WTC11 (cell line): ENCODE data around the gene CDCA7. TPM values are rescaled to one million over a fixed set of nuclear protein-coding genes. Genes with fewer than 3 reads are reported as not detected.

Source experiments
- ATAC-seq: fragments of 200-7000 bp; cut with Tn5 transposase; 2 replicates; pipeline ENCODE4 v1.10.0; 2021; ENCODE audit warnings: mild to moderate bottlenecking, moderate library complexity
- CTCF ChIA-PET: fragments of 300-600 bp; sonication (Branson Sonifier 250); formaldehyde crosslinking; loops from one replicate; lab custom pipeline; 2021; ENCODE audit warnings: antibody characterized with exemption; lab: Charles Lee
- POLR2A ChIA-PET: fragments of 350-600 bp; sonication (Branson Sonifier 250); formaldehyde crosslinking; loops from one replicate; lab custom pipeline; 2021; ENCODE audit warnings: antibody characterized with exemption; lab: Charles Lee
- DNase-seq: peaks from one replicate; pipeline ENCODE4 v3.0.0; 2021; ENCODE audit warnings: low spot score
- H3K27ac Mint-ChIP-seq: 2 replicates; pipeline ENCODE4 v1.8.0; 2021; ENCODE audit warnings: mixed read lengths
- H3K27me3 Mint-ChIP-seq: 2 replicates; pipeline ENCODE4 v1.8.0; 2021; ENCODE audit warnings: low read depth, mild to moderate bottlenecking, moderate library complexity, mixed read lengths
- H3K36me3 Mint-ChIP-seq: 2 replicates; pipeline ENCODE4 v1.8.0; 2021; ENCODE audit warnings: mixed read lengths
- H3K4me1 Mint-ChIP-seq: 2 replicates; pipeline ENCODE4 v1.8.0; 2022; ENCODE audit warnings: mixed read lengths
- H3K4me3 Mint-ChIP-seq: 2 replicates; pipeline ENCODE4 v1.8.0; 2021; ENCODE audit warnings: mild to moderate bottlenecking, moderate library complexity, mixed read lengths
- H3K9me3 Mint-ChIP-seq: 2 replicates; pipeline ENCODE4 v1.8.0; 2021; ENCODE audit warnings: mixed read lengths
- ATF3 ChIP-seq: sonication (generic); formaldehyde crosslinking; conservative IDR thresholded peaks from 2 replicates; pipeline ENCODE4 v1.8.1; 2022; ENCODE audit warnings: mild to moderate bottlenecking, missing genetic modification reagents
- CDX4 ChIP-seq: fragments of 250-450 bp; sonication (Bioruptor Pico); IDR thresholded peaks from 2 replicates; pipeline ENCODE4 v1.9.0; 2021; ENCODE audit warnings: moderate library complexity, mild to moderate bottlenecking, inconsistent platforms, borderline replicate concordance
- CREB1 ChIP-seq: sonication (generic); formaldehyde crosslinking; IDR thresholded peaks from 2 replicates; pipeline ENCODE4 v1.8.0; 2023; ENCODE audit warnings: mild to moderate bottlenecking, missing genetic modification reagents
- EMX1 ChIP-seq: fragments of 250-450 bp; sonication (Bioruptor Pico); IDR thresholded peaks from 2 replicates; pipeline ENCODE4 v1.8.0; 2021; ENCODE audit warnings: mild to moderate bottlenecking
- FOXK1 ChIP-seq: sonication (generic); formaldehyde crosslinking; IDR thresholded peaks from 2 replicates; pipeline ENCODE4 v1.8.0; 2022; ENCODE audit warnings: mild to moderate bottlenecking, moderate library complexity, missing genetic modification reagents
- FOXP1 ChIP-seq: sonication (generic); formaldehyde crosslinking; IDR thresholded peaks from 2 replicates; pipeline ENCODE4 v1.8.0; 2022; ENCODE audit warnings: missing genetic modification reagents, mild to moderate bottlenecking, moderate library complexity, borderline replicate concordance
- GTF2I ChIP-seq: fragments of 250-450 bp; sonication (Bioruptor Pico); conservative IDR thresholded peaks from 2 replicates; pipeline ENCODE4 v1.4.0; 2021; ENCODE audit warnings: mild to moderate bottlenecking
- HMGXB4 ChIP-seq: sonication (generic); formaldehyde crosslinking; IDR thresholded peaks from 2 replicates; pipeline ENCODE4 v1.8.1; 2023; ENCODE audit warnings: mild to moderate bottlenecking, moderate library complexity, missing genetic modification reagents
- MAX ChIP-seq: sonication (generic); formaldehyde crosslinking; IDR thresholded peaks from 2 replicates; pipeline ENCODE4 v1.8.0; 2022; ENCODE audit warnings: mild to moderate bottlenecking, missing genetic modification reagents
- NFATC4 ChIP-seq: fragments of 250-450 bp; sonication (Bioruptor Pico); IDR thresholded peaks from 2 replicates; pipeline ENCODE4 v1.9.0; 2021; ENCODE audit warnings: mild to moderate bottlenecking
- NFYB ChIP-seq: sonication (generic); formaldehyde crosslinking; conservative IDR thresholded peaks from 2 replicates; pipeline ENCODE4 v1.8.0; 2022; ENCODE audit warnings: low read depth, missing genetic modification reagents
- NR2C2 ChIP-seq: sonication (generic); formaldehyde crosslinking; IDR thresholded peaks from 2 replicates; pipeline ENCODE4 v1.8.0; 2022; ENCODE audit warnings: mild to moderate bottlenecking, missing genetic modification reagents
- RELA ChIP-seq: sonication (generic); formaldehyde crosslinking; IDR thresholded peaks from 2 replicates; pipeline ENCODE4 v1.8.1; 2022; ENCODE audit warnings: missing genetic modification reagents, mild to moderate bottlenecking, borderline replicate concordance
- TCF7 ChIP-seq: sonication (generic); formaldehyde crosslinking; IDR thresholded peaks from 2 replicates; pipeline ENCODE4 v1.8.0; 2022; ENCODE audit warnings: mild to moderate bottlenecking, low read depth, missing genetic modification reagents, moderate library complexity
- USF1 ChIP-seq: sonication (generic); formaldehyde crosslinking; IDR thresholded peaks from 2 replicates; pipeline ENCODE4 v1.8.0; 2022; ENCODE audit warnings: mild to moderate bottlenecking, missing genetic modification reagents
- USF2 ChIP-seq: sonication (generic); formaldehyde crosslinking; IDR thresholded peaks from 2 replicates; pipeline ENCODE4 v1.8.1; 2023; ENCODE audit warnings: mild to moderate bottlenecking, missing genetic modification reagents, moderate library complexity
- ZBTB43 ChIP-seq: sonication (generic); formaldehyde crosslinking; IDR thresholded peaks from 2 replicates; pipeline ENCODE4 v1.8.1; 2023; ENCODE audit warnings: mild to moderate bottlenecking, missing genetic modification reagents
- ZNF263 ChIP-seq: sonication (generic); formaldehyde crosslinking; IDR thresholded peaks from 2 replicates; pipeline ENCODE4 v1.8.1; 2022; ENCODE audit warnings: low read depth, mild to moderate bottlenecking, moderate library complexity, missing genetic modification reagents
- ZNF425 ChIP-seq: fragments of 250-450 bp; sonication (Bioruptor Pico); conservative IDR thresholded peaks from 2 replicates; pipeline ENCODE4 v1.9.0; 2021; ENCODE audit warnings: mild to moderate bottlenecking
- ZNF671 ChIP-seq: fragments of 250-450 bp; sonication (Bioruptor Pico); IDR thresholded peaks from 2 replicates; pipeline ENCODE4 v1.8.0; 2021; ENCODE audit warnings: mild to moderate bottlenecking
- total RNA-seq: library from RNA; stranded (reverse); gene quantifications from 3 replicates; pipeline ENCODE4 v1.2.3, GENCODE V29; 2021

The CDCA7 gene
- total RNA-seq, 1 experiment from 2014 or later: 79.7 TPM

GRCh38 chr2:173351879-173352278, 2.8 kb upstream of the CDCA7 start (continued):
- no peak for TF ChIP-seq ZBTB43 (CRISPR knock-in tag)
- no peak for TF ChIP-seq EMX1 (CRISPR knock-in tag)
- TF ChIP-seq TCF7 (CRISPR knock-in tag): no peak

- peak overlapping the region; percentile 98 for H3K27ac Mint-ChIP-seq
- POLR2A ChIA-PET: no interaction called here
- CTCF ChIA-PET: interaction anchor here (1.0 to 2.1 kb wide), 4 partner anchors 95 to 326 kb away, joined by 3 to 7 read pairs (median 4); no protein-coding TSS in a partner anchor
- DNase-seq: no peak
- peak overlapping the region; percentile 90 for H3K4me3 Mint-ChIP-seq
- no peaks in the 10 kb centered on the region for H3K27me3 Mint-ChIP-seq
- peaks cover 42% of the 10 kb centered on the region for H3K4me1 Mint-ChIP-seq
- ATAC-seq: no peak
- peaks cover 21% of the 10 kb centered on the region for H3K9me3 Mint-ChIP-seq
- TF ChIP-seq USF2 (CRISPR knock-in tag) (no peak), FOXK1 (CRISPR knock-in tag) (no peak), EMX1 (CRISPR knock-in tag) (no peak), GTF2I (CRISPR knock-in tag) (no peak), USF1 (CRISPR knock-in tag) (no peak), RELA (CRISPR knock-in tag) (no peak)
- TF ChIP-seq, all 79 proteins: peak for 0
- peaks cover 6% of the 10 kb centered on the region for H3K36me3 Mint-ChIP-seq
These were observed 1.1 kb upstream of the CDCA7 start for GRCh38 chr2:173353556-173353955.

- POLR2A ChIA-PET: no interaction called here
- peaks cover 44% of the 10 kb centered on the region for H3K4me1 Mint-ChIP-seq
- H3K36me3 Mint-ChIP-seq: peaks cover 12% of the 10 kb centered on the region
- H3K27me3 Mint-ChIP-seq: no peaks in the 10 kb centered on the region
- CTCF ChIA-PET: interaction anchor here (1.0 to 2.1 kb wide), 5 partner anchors 95 to 327 kb away, joined by 3 to 7 read pairs (median 3); no protein-coding TSS in a partner anchor
- peaks cover 21% of the 10 kb centered on the region for H3K9me3 Mint-ChIP-seq
- peak overlapping the region; percentile 90 for H3K4me3 Mint-ChIP-seq
- TF ChIP-seq GTF2I (CRISPR knock-in tag): peak; percentile 51; the same call in 1 of the 2 replicates
- TF ChIP-seq ATF3 (CRISPR knock-in tag): no peak
- DNase-seq (no peak), ATAC-seq (peak; percentile 6)
- H3K27ac Mint-ChIP-seq: peak overlapping the region; percentile 98
These were observed 545 bp upstream of the CDCA7 start for GRCh38 chr2:173354073-173354581.

GRCh38 chr2:173355132-173355865, 627 bp downstream of the CDCA7 start:
- POLR2A ChIA-PET: no interaction called here
- peaks cover 17% of the 10 kb centered on the region for H3K9me3 Mint-ChIP-seq
- TF ChIP-seq ZNF425 (no peak), CDX4 (CRISPR knock-in tag) (no peak), FOXP1 (CRISPR knock-in tag) (0 out of 2 replicates have a peak, but pooled peaks have one; percentile 10), ZNF671 (CRISPR knock-in tag) (no peak), NFYB (CRISPR knock-in tag) (no peak), MAX (CRISPR knock-in tag) (peak; percentile 87), NFATC4 (CRISPR knock-in tag) (no peak), HMGXB4 (CRISPR knock-in tag) (no peak; the same call in 1 of the 2 replicates), CREB1 (CRISPR knock-in tag) (peak; percentile 19; the same call in 1 of the 2 replicates), NR2C2 (CRISPR knock-in tag) (no peak), ZNF263 (CRISPR knock-in tag) (0 out of 2 replicates have a peak, but pooled peaks have one; percentile 1)

More at GRCh38 chr2:173355132-173355865, 627 bp downstream of the CDCA7 start:
- DNase-seq (peak; percentile 63), ATAC-seq (peak; percentile 53)
- Mint-ChIP-seq H3K27ac (no peak overlapping the region), H3K4me3 (peak overlapping the region; percentile 83), H3K36me3 (peaks cover 23% of the 10 kb centered on the region), H3K27me3 (no peaks in the 10 kb centered on the region), H3K4me1 (peaks cover 49% of the 10 kb centered on the region)
- CTCF ChIA-PET: interaction anchor here (0.6 to 1.2 kb wide), 5 partner anchors 46 to 328 kb away, joined by 3 to 5 read pairs (median 3); no protein-coding TSS in a partner anchor
